PC-9 (cell line): ENCODE data around the gene PYGB. TPM values are rescaled to one million over a fixed set of nuclear protein-coding genes. Genes with fewer than 3 reads are reported as not detected.

Source experiments
- BruUV-seq: library from RNA; stranded (reverse); fragments of 400-500 nt; replicated peaks from 2 replicates; lab custom pipeline; 2021; lab: Mats Ljungman, UMichigan
- CTCF ChIA-PET: fragments of 300-600 bp; sonication (Branson Sonifier 250); formaldehyde crosslinking; loops from one replicate; lab custom pipeline; 2022; ENCODE audit warnings: antibody characterized with exemption; lab: Charles Lee
- POLR2A ChIA-PET: fragments of 300-600 bp; sonication (Branson Sonifier 250); formaldehyde crosslinking; loops from one replicate; lab custom pipeline; 2022; ENCODE audit warnings: antibody characterized with exemption; ENCODE audit not compliant: unreplicated experiment; lab: Charles Lee
- DNase-seq, 2 experiments: peaks; one replicate each; pipeline versions ENCODE4 v3.0.0 to v3.0.0-alpha.2; 2015 to 2022; ENCODE audit warnings: mixed read lengths in 1 of 2
- H2AFZ ChIP-seq: fragments of 200-600 bp; sonication (generic); 2 replicates; pipeline ENCODE4 v1.8.1; 2017; ENCODE audit warnings: antibody characterized with exemption
- H3F3A ChIP-seq: fragments of 200-600 bp; sonication (generic); 2 replicates; pipeline ENCODE4 v1.8.1; 2017; ENCODE audit warnings: antibody characterized with exemption, mild to moderate bottlenecking, low read depth; ENCODE audit not compliant: insufficient read depth
- H3K27ac ChIP-seq: fragments of 200-600 bp; sonication (generic); 2 replicates; pipeline ENCODE4 v1.6.1; 2016; ENCODE audit warnings: mixed run types
- H3K27me3 ChIP-seq: fragments of 200-600 bp; sonication (generic); 2 replicates; pipeline ENCODE4 v1.6.1; 2016; ENCODE audit warnings: low read depth, mixed run types; ENCODE audit not compliant: insufficient read depth
- H3K36me3 ChIP-seq: fragments of 200-600 bp; sonication (generic); 2 replicates; pipeline ENCODE4 v1.6.1; 2016; ENCODE audit warnings: low read depth, mixed run types
- H3K4me1 ChIP-seq: fragments of 200-600 bp; sonication (generic); replicated peaks from 2 replicates; pipeline ENCODE4 v1.6.1; 2016; ENCODE audit warnings: mixed run types; ENCODE audit not compliant: insufficient read depth
- H3K4me2 ChIP-seq: fragments of 200-600 bp; sonication (generic); 2 replicates; pipeline ENCODE4 v1.6.1; 2017; ENCODE audit warnings: mixed run types
- H3K4me3 ChIP-seq: fragments of 200-600 bp; sonication (generic); 2 replicates; pipeline ENCODE4 v1.6.1; 2016; ENCODE audit warnings: mixed run types
- H3K79me2 ChIP-seq: fragments of 200-600 bp; sonication (generic); 2 replicates; pipeline ENCODE4 v1.6.1; 2017; ENCODE audit warnings: low read depth, mixed run types
- H3K9me2 ChIP-seq: fragments of 200-600 bp; sonication (generic); 2 replicates; pipeline ENCODE4 v1.8.1; 2017; ENCODE audit warnings: mild to moderate bottlenecking; ENCODE audit not compliant: insufficient read depth
- H3K9me3 ChIP-seq: fragments of 200-600 bp; sonication (generic); 2 replicates; pipeline ENCODE4 v1.8.1; 2016; ENCODE audit warnings: low read depth; ENCODE audit not compliant: insufficient read depth
- H4K20me1 ChIP-seq: fragments of 200-600 bp; sonication (generic); 2 replicates; pipeline ENCODE4 v1.8.1; 2017; ENCODE audit not compliant: insufficient read depth
- CTCF ChIP-seq: fragments of 200-600 bp; sonication (generic); conservative IDR thresholded peaks from 2 replicates; pipeline ENCODE4 v1.6.1; 2017; ENCODE audit warnings: mixed run types, antibody characterized with exemption, mild to moderate bottlenecking, moderate library complexity
- EZH2 ChIP-seq: fragments of 200-600 bp; sonication (generic); IDR thresholded peaks from 2 replicates; pipeline ENCODE4 v1.8.0; 2017; ENCODE audit warnings: antibody characterized with exemption, low read depth
- intact Hi-C: fragments of 100-400 bp; cut with micrococcal nuclease; formaldehyde crosslinking; loops from one replicate; pipeline ENCODE4 v1.10.0; 2022; ENCODE audit not compliant: unreplicated experiment
- total RNA-seq: library from RNA; stranded (reverse); gene quantifications from 2 replicates; pipeline ENCODE4 v1.2.3, GENCODE V29; 2021

Gene PYGB
- total RNA-seq, 1 experiment from 2014 or later: 133 TPM

- no TSS peak for BruUV-seq
- Histone ChIP-seq H3K27me3 (no peaks in the 10 kb centered on the region), H3F3A (peaks cover 30% of the 10 kb centered on the region; the same call in 1 of the 2 replicates), H2AFZ (no peak overlapping the region), H3K27ac (no peak overlapping the region), H3K9me2 (no peaks in the 10 kb centered on the region), H3K4me3 (no peak overlapping the region), H3K4me1 (no peaks in the 10 kb centered on the region), H3K4me2 (no peak overlapping the region), H3K79me2 (no peaks in the 10 kb centered on the region), H3K36me3 (peaks cover 10% of the 10 kb centered on the region), H4K20me1 (peaks cover 1% of the 10 kb centered on the region; the same call in 1 of the 2 replicates), H3K9me3 (no peaks in the 10 kb centered on the region)
- DNase-seq: no peak
- ChIA-PET POLR2A (no interaction called here), CTCF (no interaction called here)
- intact Hi-C loops: loop anchor here (10.0 kb wide), 1 partner anchor 117 kb away; no protein-coding TSS in a partner anchor
- no peak for TF ChIP-seq EZH2
- no peak for TF ChIP-seq CTCF
Observed at GRCh38 chr20:25291432-25292133, 43.7 kb downstream of the PYGB start.

GRCh38 chr20:25292176-25292891 lies 44.4 kb downstream of the PYGB start:
- Histone ChIP-seq H3K27me3 (no peaks in the 10 kb centered on the region), H4K20me1 (no peaks in the 10 kb centered on the region; the same call in none of the 2 replicates), H3K9me2 (no peaks in the 10 kb centered on the region), H3K4me2 (no peak overlapping the region), H2AFZ (no peak overlapping the region), H3K9me3 (no peaks in the 10 kb centered on the region), H3K36me3 (peaks cover 10% of the 10 kb centered on the region; the same call in 1 of the 2 replicates), H3F3A (peaks cover 36% of the 10 kb centered on the region; the same call in 1 of the 2 replicates), H3K4me3 (no peak overlapping the region), H3K4me1 (no peaks in the 10 kb centered on the region), H3K27ac (no peak overlapping the region), H3K79me2 (no peaks in the 10 kb centered on the region)
- intact Hi-C loops: loop anchor here (10.0 kb wide), 1 partner anchor 118 kb away; no protein-coding TSS in a partner anchor
- POLR2A ChIA-PET: no interaction called here
- TF ChIP-seq EZH2: no peak
- no peak for TF ChIP-seq CTCF
- CTCF ChIA-PET: no interaction called here
- no peak for DNase-seq
- no TSS peak for BruUV-seq

GRCh38 chr20:25293507-25293906 lies 45.6 kb downstream of the PYGB start:
- TF ChIP-seq EZH2: no peak
- no peak for TF ChIP-seq CTCF
- no peak overlapping the region for H3K27ac ChIP-seq
- DNase-seq: no peak
- peaks cover 39% of the 10 kb centered on the region; the same call in 1 of the 2 replicates for H3F3A ChIP-seq
- H4K20me1 ChIP-seq: no peaks in the 10 kb centered on the region; the same call in none of the 2 replicates
- no peak overlapping the region for H3K4me3 ChIP-seq
- H3K4me2 ChIP-seq: no peak overlapping the region
- H3K27me3 ChIP-seq: no peaks in the 10 kb centered on the region
- no peak overlapping the region for H2AFZ ChIP-seq
- H3K36me3 ChIP-seq: peaks cover 10% of the 10 kb centered on the region; the same call in 1 of the 2 replicates
- BruUV-seq: no TSS peak
- H3K9me2 ChIP-seq: no peaks in the 10 kb centered on the region
- H3K79me2 ChIP-seq: no peaks in the 10 kb centered on the region
- H3K4me1 ChIP-seq: no peaks in the 10 kb centered on the region
- intact Hi-C loops: loop anchor here (10.0 kb wide), 1 partner anchor 119 kb away; no protein-coding TSS in a partner anchor
- no peaks in the 10 kb centered on the region for H3K9me3 ChIP-seq
- POLR2A ChIA-PET: no interaction called here
- CTCF ChIA-PET: interaction anchor here (1.1 kb wide), 1 partner anchor 106 kb away, joined by 4 read pairs; no protein-coding TSS in a partner anchor
